Progenitor cell of endocrine pancreas (in vitro differentiated cells): ENCODE results near the gene SPACA4. TPM values are rescaled to one million over a fixed set of nuclear protein-coding genes. Genes with fewer than 3 reads are reported as not detected.

Source experiments
- DNase-seq: peaks from one replicate; pipeline ENCODE4 v3.0.0; 2021; ENCODE audit warnings: low spot score; ENCODE audit not compliant: unreplicated experiment
- H3K27ac Mint-ChIP-seq: 2 replicates; pipeline ENCODE4 v1.8.0; 2021; ENCODE audit warnings: mild to moderate bottlenecking, moderate library complexity, mixed read lengths
- H3K27me3 Mint-ChIP-seq: 2 replicates; pipeline ENCODE4 v1.8.0; 2021; ENCODE audit warnings: mixed read lengths
- H3K36me3 Mint-ChIP-seq: 2 replicates; pipeline ENCODE4 v1.8.0; 2022; ENCODE audit warnings: mixed read lengths; ENCODE audit not compliant: insufficient read depth
- H3K4me1 Mint-ChIP-seq: 2 replicates; pipeline ENCODE4 v1.8.0; 2021; ENCODE audit warnings: low read depth, mixed read lengths
- H3K4me3 Mint-ChIP-seq: 2 replicates; pipeline ENCODE4 v1.8.0; 2021; ENCODE audit warnings: low read depth, mild to moderate bottlenecking, moderate library complexity, mixed read lengths
- H3K9me3 Mint-ChIP-seq: 2 replicates; pipeline ENCODE4 v1.8.0; 2021; ENCODE audit warnings: low read depth, mixed read lengths
- CTCF ChIP-seq: fragments of 200-600 bp; sonication (generic); IDR thresholded peaks from one replicate; pipeline ENCODE4 v1.5.0; 2021; ENCODE audit warnings: antibody characterized with exemption, mild to moderate bottlenecking; ENCODE audit not compliant: unreplicated experiment
- total RNA-seq: library from RNA; stranded (reverse); gene quantifications from 2 replicates; pipeline ENCODE4 v1.2.1, GENCODE V29; 2021

Gene SPACA4
- total RNA-seq, 1 donor from 2014 or later, result not detected

- peak overlapping the region; percentile 91 for H3K27ac Mint-ChIP-seq
- no peak for TF ChIP-seq CTCF
- no peaks in the 10 kb centered on the region for H3K9me3 Mint-ChIP-seq
- peaks cover 11% of the 10 kb centered on the region for H3K27me3 Mint-ChIP-seq
- H3K36me3 Mint-ChIP-seq, result no peaks in the 10 kb centered on the region
- DNase-seq, result no peak
- peaks cover 18% of the 10 kb centered on the region for H3K4me1 Mint-ChIP-seq
- H3K4me3 Mint-ChIP-seq, result peak overlapping the region; percentile 85
Measured at GRCh38 chr19:48635263-48635965, 28.9 kb downstream of the SPACA4 start.

- no peaks in the 10 kb centered on the region for H3K9me3 Mint-ChIP-seq
- H3K27me3 Mint-ChIP-seq, result peaks cover 12% of the 10 kb centered on the region
- no peak overlapping the region for H3K27ac Mint-ChIP-seq
- H3K4me3 Mint-ChIP-seq, result peak overlapping the region; percentile 85
- TF ChIP-seq CTCF, result no peak
- no peaks in the 10 kb centered on the region for H3K36me3 Mint-ChIP-seq
- DNase-seq, result no peak
- H3K4me1 Mint-ChIP-seq, result peaks cover 18% of the 10 kb centered on the region
Measured at GRCh38 chr19:48635966-48636858, 29.7 kb downstream of the SPACA4 start.

GRCh38 chr19:48636859-48637448 lies 30.4 kb downstream of the SPACA4 start, which contains the start of gene DBP:
Gene DBP (minus strand): TSS chr19:48637379. CDS start chr19:48636994, 385 bp downstream.
- Mint-ChIP-seq H3K27me3 (peaks cover 16% of the 10 kb centered on the region), H3K9me3 (no peaks in the 10 kb centered on the region), H3K4me3 (peak within 1 kb of the TSS; percentile 85), H3K4me1 (peaks cover 18% of the 10 kb centered on the region), H3K36me3 (no peaks in the 10 kb centered on the region), H3K27ac (peak within 1 kb of the TSS; percentile 97)
- peak; percentile 31 for TF ChIP-seq CTCF
- DNase-seq, result no peak

GRCh38 chr19:48637449-48637947 lies 31.0 kb downstream of the SPACA4 start:
- Mint-ChIP-seq H3K27ac (peak overlapping the region; percentile 97), H3K4me3 (peak overlapping the region; percentile 85), H3K4me1 (peaks cover 17% of the 10 kb centered on the region), H3K27me3 (peaks cover 16% of the 10 kb centered on the region), H3K36me3 (no peaks in the 10 kb centered on the region), H3K9me3 (no peaks in the 10 kb centered on the region)
- DNase-seq, result peak; percentile 95
- TF ChIP-seq CTCF, result no peak
